Measurements from ENCODE around the gene RFXAP.
"Not testable (repeated sequence)": the region's sequence is repeated elsewhere in the genome, so short reads cannot be mapped to it uniquely, and the experiment has no call there.

The RFXAP gene

GRCh38 chr13:36818804-36819738 is at the start of gene RFXAP:
Gene RFXAP (plus strand): TSS chr13:36819222. CDS start chr13:36819358, 136 bp downstream.
- DNase-seq, result peak; percentile 95

DNA sequence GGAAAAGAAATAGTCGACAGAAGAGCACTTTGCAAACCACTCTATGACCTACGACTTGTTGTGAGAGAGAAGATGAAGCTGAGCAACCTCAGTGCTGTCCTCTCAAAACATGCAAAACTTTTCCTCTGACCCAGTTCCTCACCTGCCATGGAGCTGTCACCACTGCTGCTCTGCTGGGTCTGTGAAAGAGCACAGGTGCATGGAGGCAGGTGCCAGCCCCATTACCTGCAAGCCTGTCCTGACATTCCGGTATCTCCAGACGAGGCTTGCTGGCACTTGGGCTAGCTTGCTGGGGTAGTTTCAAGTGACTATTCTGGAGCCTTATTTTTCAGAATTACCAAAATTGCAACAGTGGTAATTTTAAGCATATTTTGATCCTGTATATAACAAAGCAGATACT is 49.5 kb upstream of the RFXAP start:
- no peak for DNase-seq

DNA sequence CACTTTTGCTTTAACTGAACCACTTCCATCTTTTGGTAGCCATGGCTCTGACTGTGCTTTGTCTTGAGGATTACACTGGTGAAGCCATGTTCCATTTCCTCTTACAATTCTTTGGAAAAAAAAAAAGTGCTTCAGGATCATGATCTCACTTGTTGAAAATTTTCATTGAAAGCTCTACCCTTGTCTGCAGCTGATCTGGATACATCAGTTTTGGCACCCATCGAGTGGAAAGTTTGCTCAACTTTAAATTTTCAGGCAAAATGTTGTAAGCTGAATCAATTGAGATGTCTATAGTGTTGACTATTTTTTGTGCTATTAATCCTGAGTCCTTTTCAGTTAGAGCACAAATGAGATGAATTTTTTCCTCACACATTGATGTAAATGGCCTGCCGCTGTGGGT is 48.3 kb upstream of the RFXAP start:
- no peak for DNase-seq

DNA sequence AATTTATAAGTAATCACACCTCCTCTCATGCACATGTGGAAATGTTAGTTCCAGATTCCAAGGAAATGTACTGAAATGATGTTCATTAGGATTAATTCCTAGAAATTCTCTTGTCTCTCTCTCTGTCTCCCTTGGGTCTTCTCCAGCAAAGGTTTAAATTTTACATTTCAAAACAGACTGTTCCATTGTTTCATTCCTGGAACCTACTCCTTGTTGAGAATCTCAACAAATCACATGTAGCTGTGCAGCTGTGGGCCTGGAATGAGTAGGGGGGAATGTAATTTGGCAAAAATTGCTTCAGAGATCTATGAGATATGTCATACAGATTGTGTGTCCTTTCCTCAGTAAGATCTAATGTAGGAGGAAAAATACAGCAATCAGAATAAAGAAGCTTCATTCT is 46.2 kb upstream of the RFXAP start:
- DNase-seq, result no peak

- no peak for DNase-seq
Measured at GRCh38 chr13:36774931-36775330, 44.1 kb upstream of the RFXAP start.

GRCh38 chr13:36776175-36776574 is 42.8 kb upstream of the RFXAP start:
- DNase-seq, result peak; percentile 47

DNA sequence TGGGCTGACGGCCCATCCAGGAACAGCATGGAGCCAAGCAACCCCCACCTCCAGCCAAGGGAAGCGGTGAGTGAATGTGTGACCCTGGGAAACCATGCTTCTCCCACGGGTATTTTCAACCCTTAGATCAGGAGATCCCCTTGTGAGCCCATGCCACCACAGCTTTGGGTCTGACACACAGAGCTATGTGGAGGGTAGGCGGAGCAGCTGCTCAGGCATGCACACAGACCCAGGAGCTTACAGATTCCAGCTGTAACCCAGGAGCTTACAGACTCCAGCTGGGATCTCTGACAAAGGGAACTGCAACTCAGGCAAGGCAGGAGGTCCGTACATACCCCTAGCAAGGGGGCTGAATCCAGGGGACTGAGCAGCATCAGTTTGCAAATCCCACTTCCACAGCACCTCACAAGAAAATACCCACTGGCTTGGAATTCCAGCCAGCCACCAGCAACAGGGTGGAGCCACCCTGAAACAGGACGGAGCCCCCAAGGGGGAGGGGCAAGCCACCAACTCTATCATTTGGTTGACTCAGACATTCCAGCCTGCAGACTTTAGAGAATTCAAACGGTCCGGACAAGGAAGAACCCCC is 40.8 kb upstream of the RFXAP start:
- no peak for DNase-seq

GRCh38 chr13:36783890-36784289 is 35.1 kb upstream of the RFXAP start:
- no peak for DNase-seq

GRCh38 chr13:36786175-36786574 is 32.8 kb upstream of the RFXAP start:
- DNase-seq, result not testable (repeated sequence)

DNA sequence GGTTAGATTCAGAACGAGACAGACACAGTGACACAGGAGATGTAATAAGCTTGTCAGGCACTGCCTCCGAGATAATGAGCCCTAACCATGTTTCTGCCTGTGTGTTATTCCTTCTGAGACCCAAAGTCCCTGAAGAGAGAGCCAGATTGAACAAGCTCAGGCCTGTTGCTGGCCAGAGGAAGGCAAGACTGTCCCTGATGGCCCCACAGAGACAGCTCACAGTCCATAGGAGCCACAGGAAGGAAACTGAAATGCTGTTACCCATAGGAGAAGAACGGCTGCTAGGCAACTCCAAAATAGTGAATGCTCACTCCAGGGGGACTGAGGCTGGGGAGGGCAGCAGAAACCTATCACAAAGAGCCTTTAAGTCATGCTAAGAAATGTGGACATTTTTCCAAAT is 31.8 kb upstream of the RFXAP start:
- no peak for DNase-seq

DNA sequence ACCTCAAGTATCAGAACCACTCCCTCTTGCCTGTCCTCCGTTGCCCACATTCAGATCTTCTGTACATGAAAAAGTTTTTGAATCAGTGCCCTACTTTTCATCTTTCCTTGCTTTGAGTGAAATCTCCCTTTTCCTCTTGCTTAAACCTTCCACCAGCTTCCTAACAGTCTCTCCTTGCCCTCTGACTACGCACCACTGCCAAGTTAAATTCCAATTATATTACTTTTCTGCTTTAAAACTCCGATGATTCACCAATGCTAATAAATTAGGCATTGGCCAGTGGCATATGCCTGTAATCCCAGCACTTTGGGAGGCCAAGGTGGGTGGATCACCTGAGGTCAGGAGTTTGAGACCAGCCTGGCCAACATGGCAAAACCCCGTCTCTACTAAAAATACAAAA is 30.7 kb upstream of the RFXAP start:
- DNase-seq, result no peak

- DNase-seq, result no peak
Measured at GRCh38 chr13:36789061-36789460, 30.0 kb upstream of the RFXAP start.

GRCh38 chr13:36789730-36790129 is 29.3 kb upstream of the RFXAP start:
- DNase-seq, result no peak

DNA sequence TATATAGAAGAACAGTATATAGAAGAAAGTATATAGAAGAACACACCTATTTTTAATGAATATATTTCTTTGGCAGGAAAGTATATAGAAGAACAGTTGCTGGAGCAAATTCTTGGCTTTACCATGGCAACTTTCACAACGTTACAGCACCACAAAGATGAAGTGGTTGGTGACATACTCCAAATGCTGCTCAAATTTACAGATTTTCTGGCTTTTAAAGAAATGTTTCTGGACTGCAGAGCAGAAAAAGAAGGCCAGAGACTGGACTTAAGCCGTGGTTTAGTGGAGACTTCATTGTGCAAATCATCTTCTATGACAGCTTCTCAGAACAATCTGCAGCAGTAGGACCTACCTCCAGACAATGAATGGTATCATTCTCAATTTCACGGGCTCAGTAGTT is 24.3 kb upstream of the RFXAP start:
- DNase-seq, result no peak

DNA sequence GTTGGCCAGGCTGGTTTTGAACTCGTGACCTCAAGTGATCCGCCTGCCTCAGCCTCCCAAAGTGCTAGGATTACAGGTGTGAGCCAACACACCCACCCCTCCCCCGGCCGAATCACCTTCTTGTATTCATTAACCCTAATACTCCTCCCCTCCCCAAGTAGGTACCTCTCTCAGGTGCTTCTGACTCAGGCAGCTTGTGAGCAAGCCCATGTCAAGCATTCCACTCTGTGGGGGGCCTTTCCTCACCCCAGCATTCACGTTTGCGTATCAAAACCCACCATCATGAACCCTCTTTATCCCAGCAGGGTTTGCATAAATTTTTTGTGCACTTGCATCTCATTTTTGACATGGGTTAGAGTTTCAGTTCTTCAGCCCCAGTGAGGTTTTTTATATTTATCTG is 23.6 kb upstream of the RFXAP start:
- DNase-seq, result no peak

DNA sequence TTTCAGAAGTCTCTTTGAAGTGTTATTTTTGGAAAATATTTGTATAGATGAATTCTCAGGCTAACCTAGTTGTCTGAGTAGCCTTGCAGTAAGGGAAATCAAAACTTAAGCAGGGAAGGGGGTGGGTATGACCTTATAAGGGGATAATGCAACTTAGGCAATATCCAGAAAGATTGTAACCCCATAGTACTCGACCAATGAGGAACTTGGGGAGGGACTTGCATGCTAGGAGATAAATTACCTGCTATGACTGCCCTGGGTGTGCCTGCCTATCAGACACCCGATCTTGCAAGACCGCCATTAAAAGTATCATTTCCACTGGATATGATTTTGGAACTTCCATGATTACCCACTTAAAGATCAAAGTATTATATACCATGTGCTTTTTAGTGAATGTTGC is 23.0 kb upstream of the RFXAP start:
- DNase-seq, result peak; percentile 43

DNA sequence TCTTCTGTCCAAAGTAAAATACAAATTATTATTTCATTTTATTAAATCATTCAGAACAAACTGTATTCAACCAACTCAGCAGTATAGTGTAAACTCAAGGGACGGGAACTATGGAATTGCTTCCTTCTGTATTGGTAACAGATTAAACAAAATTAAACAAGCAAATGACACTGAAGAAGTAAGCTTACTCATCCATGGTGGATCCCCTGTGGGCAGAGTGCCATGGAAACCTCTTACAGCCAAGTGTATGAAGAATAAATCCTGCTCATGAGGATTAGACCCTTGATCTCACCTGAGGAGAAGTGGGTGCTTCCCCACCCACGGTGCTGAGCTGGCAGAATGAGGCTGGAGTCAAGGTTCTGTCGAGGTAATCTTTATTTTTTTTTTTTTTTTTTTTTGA is 18.0 kb upstream of the RFXAP start:
- DNase-seq, result no peak

- DNase-seq, result no peak
Measured at GRCh38 chr13:36804588-36804987, 14.4 kb upstream of the RFXAP start.

- DNase-seq, result peak; percentile 34
Measured at GRCh38 chr13:36806102-36806501, 12.9 kb upstream of the RFXAP start.

GRCh38 chr13:36807616-36808015 is 11.4 kb upstream of the RFXAP start:
- DNase-seq, result no peak

DNA sequence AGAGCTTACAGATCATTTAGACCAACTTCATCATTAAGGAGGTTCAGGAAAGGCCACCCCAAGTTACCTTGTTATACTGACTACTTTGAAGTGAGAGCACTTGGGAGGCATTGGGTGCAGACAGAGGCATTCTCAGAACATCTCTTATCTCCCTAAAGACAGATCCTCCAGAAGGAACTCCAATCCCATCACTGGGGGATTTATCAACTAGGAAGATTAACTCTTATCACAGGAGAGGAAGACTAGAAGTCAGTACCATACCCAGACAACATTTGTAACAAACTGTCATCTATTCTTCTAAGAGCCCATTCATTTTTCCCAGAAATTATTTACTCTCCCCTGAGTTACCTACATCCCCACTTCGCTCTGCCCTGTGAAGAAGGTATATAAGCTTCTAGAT is 5.8 kb upstream of the RFXAP start:
- DNase-seq, result peak; percentile 82

- DNase-seq, result peak; percentile 92
Measured at GRCh38 chr13:36814465-36814864, 4.6 kb upstream of the RFXAP start.

- DNase-seq, result peak; percentile 66
Measured at GRCh38 chr13:36815062-36815461, 4.0 kb upstream of the RFXAP start.

DNA sequence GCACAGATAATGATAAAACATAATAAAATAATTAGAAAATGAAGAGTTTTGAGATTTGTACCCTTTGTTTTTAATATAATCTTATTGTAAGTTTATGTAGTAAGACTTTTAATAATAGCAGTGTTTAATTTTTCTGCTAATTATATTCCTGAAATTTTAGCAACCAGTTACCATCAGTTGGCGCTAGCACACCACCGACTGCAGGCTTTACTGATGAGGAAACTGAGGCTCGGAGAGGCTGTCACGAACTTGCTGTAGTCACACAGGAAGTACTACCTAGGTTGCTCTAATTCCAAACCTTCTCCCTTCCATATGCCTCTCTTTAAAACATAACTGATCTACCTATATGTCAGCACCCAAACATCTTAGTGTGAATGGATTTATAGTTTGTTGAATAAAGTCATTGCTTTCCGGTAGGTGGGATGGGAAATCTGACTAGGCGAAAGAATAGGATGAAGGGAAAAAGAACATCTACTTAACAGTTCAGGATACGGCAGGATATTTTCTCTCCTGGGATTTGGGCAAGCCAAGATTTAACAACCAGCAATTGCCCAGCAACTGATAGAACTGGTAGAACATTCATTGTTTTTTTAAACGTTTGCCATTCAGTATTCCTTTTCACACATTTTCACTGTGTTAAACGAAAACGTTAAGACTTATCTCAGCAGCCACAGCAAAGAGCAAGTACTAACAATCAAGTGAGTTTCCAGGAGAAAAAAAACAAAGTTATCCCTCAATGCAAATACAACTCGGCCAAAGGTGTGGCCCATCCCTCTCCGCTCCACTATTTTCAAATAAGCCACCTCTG is 822 bp upstream of the RFXAP start:
- DNase-seq, result no peak

Data from OCI-M1 (cell line).